NCI-H345 treated with DMSO at 0.1 percent for 48 hours (cell line): ENCODE results near the gene PIEZO1.
"Not testable (repeated sequence)": the region's sequence is repeated elsewhere in the genome, so short reads cannot be mapped to it uniquely, and the experiment has no call there.

Experiments
- DNase-seq: peaks from one replicate; lab custom pipeline; 2025; ENCODE audit not compliant: unreplicated experiment; lab: John Stamatoyannopoulos, UW

Gene PIEZO1, protein sequence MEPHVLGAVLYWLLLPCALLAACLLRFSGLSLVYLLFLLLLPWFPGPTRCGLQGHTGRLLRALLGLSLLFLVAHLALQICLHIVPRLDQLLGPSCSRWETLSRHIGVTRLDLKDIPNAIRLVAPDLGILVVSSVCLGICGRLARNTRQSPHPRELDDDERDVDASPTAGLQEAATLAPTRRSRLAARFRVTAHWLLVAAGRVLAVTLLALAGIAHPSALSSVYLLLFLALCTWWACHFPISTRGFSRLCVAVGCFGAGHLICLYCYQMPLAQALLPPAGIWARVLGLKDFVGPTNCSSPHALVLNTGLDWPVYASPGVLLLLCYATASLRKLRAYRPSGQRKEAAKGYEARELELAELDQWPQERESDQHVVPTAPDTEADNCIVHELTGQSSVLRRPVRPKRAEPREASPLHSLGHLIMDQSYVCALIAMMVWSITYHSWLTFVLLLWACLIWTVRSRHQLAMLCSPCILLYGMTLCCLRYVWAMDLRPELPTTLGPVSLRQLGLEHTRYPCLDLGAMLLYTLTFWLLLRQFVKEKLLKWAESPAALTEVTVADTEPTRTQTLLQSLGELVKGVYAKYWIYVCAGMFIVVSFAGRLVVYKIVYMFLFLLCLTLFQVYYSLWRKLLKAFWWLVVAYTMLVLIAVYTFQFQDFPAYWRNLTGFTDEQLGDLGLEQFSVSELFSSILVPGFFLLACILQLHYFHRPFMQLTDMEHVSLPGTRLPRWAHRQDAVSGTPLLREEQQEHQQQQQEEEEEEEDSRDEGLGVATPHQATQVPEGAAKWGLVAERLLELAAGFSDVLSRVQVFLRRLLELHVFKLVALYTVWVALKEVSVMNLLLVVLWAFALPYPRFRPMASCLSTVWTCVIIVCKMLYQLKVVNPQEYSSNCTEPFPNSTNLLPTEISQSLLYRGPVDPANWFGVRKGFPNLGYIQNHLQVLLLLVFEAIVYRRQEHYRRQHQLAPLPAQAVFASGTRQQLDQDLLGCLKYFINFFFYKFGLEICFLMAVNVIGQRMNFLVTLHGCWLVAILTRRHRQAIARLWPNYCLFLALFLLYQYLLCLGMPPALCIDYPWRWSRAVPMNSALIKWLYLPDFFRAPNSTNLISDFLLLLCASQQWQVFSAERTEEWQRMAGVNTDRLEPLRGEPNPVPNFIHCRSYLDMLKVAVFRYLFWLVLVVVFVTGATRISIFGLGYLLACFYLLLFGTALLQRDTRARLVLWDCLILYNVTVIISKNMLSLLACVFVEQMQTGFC (N-terminal part only)

DNA sequence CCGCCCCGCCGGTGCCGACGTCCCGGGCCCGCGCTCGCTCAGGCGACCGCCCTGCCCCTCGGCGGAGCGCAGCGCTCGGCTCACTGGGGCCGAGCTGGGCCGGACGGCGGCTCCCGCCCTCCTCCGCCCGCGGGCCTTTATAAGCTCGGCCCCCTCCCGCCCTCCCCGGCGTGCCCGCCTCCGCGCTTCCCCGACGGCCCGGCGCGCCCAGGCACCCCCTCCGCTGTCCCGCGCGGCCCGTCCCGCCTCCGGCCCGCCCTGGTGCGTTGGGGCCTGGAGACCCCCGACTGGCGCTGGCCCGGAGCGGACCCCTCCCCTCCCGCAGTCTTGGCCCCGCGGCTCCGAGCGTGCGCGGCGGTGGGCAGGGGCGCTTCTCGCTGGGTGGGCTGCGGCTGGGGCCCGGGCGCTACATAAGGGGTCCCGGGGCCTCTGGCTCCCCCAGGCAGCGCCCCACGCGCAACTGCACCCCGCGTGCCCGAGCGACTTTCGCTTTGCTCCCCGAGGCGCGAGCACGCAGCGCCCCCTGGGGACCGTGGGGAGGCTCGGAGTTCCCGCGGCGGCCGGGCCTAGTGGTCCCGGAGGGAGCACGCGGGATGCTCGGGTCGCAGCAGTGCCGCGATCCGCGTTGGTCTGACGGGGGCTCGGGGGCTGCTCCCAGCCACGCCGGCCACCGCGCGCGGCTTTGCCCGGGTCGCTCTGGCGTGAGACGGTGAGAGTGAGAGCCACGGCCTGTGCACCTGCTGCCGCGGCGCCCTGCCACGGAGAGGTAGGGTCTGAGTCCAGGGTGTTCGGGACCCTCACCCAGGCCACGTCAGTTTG lies at the start of gene PIEZO1:
Gene PIEZO1 (minus strand): TSS at position 115 of the 819 bp plus-strand sequence. CDS start 256 bp downstream, outside the sequence.
- no peak for DNase-seq

DNA sequence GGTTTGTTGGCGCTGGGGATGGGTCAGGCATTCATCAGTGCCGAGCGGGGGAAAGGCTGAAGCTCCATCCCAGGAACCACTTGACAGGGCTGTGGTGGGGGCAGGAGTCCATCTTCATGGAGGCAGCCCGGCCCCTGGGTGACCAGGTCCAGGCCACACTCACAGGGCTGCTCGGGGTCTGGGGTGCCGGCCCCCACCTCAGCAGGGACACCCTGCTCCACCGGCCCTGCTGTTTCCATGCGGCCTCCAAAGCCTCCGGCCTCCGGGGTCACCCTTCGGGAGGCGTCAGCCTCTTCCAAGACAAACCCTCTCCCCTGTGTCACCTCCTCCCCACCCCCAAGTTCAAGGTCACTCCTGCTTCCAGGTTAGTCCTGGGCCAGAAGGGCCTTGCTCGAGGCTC lies 49.6 kb upstream of the PIEZO1 start:
- no peak for DNase-seq

DNA sequence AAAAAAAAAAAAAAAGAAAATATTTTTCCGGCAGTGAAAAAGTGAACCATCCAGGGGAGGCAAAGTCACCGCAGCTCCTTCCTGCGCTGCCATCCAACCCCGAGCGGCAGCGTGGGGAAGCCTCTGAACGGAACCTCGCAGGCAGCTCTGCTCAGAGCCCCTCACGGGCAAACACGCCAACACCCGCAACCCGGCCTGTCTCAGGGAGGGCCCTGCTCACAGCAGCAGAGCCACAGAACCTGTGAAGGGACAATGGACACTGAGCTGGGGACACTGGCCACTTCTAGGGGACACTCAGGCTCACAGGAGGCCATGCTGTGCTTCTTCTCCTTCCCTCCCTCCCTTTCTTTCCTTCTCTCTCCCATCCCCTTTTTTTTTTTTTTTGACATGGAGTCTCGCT lies 48.1 kb upstream of the PIEZO1 start:
- no peak for DNase-seq

DNA sequence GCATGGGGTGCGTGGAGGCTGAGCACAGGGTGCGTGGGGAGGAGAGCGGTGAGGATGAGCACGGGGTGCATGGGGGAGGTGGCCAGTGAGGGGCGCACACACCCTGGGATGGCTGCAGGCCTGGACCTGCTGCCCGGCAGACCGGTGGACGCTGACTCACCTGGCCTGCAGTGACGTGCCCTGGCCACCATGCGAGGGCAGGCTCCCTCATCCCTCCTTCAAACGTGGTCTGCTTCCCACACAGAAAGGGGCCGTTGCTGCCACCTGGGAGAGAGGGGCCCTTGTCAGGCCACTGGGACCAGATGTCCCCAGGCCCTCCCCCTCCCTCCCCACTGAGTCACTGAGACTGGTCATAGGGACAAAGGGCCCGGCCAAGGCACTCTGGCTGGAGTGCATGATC lies 46.8 kb upstream of the PIEZO1 start:
- DNase-seq = no peak

DNA sequence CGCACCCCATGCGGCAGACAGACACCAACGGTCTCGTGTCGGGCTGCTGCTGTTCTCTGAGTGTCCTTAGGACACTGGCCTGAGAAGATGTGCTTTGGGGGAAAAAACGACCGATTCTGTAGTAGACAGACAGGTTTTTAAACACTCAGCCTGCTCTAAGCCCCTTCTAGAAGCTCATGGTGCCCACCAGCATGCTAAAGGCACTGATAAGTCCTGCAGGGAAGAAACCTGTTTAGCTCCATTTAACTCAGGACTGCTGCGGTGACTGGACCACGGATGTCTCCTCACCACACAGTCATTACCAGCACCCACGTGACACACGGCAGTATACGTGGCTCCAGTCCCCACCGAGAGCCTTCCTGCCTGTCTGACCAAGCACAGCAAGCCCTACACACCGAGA lies 45.8 kb upstream of the PIEZO1 start:
- no peak for DNase-seq

DNA sequence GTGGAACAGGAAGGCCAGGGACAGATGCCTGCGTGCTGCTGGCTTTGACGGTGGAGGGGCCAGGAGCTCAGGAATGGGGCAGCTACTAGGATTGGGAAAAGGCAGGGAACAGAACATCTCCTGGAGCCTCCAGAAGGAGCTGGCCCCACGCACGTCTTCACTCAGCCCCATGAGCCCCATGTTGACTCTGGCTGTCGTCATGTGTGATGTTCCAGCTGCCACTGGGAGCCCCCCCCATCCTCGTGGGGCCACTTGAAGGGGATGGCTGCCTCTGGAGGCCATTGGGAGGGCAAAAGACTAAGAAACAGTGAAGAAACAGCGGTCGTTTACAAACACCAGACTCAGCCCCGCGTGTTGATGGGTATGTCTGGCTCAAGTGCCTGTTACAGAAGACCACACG lies 45.2 kb upstream of the PIEZO1 start:
- no peak for DNase-seq

DNA sequence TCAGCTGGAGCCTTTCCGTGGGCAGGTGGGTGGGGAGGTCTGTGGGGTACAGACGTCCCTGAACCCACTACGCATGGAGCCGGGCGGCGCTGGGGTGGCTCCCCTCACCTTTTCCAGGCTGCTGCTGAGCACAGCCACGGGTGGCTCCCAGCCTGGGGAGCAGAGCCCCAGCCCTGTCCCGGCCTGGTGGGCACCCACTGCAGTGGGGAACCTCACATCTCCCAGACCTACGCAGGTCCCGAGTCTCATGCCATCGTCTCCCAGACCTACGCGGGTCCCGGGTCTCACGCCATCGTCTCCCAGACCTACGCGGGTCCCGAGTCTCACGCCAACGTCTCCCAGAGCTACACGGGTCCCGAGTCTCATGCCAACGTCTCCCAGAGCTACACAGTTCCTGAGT lies 43.7 kb upstream of the PIEZO1 start:
- no peak for DNase-seq

DNA sequence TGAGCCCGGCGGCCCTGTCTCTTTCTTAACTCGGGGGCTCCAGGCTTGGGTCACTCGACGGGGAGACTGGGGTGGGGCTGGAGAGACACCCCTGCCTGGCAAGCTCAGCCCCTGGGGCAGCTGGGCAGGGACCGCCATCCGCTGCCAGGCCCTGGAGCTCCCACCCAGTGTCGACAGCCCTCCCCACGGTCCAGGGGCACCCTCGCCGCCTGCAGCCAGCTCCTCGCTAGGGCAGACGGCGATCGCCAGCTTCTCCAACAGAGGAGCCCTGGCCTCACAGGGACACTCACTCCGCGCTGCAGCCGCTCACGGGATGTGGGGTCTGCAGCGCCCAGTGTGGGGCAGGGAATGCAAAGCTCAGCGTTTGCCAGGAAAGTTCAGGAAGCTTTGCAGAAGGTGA lies 42.7 kb upstream of the PIEZO1 start:
- no peak for DNase-seq

DNA sequence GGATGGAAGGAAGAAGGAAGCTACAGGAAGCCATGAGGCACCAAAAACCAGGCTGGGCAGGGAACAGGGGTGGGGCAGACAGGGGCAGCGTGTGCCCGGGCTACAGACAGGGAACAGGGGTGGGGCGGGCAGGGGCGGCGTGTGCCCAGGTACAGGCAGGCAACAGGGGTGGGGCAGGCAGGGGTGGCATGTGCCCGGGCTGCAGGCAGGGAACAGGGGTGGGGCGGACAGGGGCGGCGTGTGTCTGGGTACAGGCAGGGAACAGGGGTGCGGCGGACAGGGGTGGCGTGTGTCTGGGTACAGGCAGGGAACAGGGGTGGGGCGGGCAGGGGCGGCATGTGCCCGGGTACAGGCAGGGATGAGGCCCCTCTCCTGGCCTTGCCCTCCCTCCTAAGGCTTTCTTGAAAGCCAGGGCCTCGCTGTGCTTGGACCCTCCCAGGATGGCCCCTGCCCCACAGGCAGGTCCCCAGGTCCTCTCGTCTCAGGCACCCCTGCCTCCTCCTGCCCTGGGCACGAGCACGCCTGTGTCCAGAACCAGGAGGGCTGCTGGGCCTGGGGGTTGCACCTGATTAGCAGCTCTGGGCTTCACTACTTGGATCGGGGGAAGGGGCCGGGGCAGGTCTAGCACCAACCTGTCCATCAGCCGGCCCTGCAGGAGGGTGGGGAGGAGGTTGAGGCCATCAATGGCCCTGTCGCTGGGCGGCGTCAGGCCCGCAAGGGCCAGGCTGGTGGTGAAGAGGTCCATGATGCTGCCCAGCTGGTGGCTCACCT lies 41.2 kb upstream of the PIEZO1 start:
- no peak for DNase-seq

DNA sequence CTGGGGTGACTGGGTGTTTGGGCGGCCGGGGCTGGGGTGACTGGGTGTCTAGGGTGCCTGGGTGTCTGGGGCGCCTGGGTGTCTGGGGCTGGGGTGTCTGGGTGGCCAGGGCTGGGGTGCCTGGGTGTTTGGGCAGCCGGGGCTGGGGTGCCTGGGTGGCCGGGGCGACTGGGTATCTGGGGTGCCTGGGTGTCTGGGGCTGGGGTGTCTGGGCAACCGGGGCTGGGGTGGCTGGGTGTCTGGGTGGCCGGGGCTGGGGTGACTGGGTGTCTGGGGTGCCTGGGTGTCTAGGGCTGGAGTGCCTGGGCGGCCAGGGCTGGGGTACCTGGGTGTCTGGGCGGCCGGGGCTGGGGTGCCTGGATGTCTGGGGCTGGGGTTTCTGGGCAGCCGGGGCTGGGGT lies 40.1 kb upstream of the PIEZO1 start:
- DNase-seq = no peak

DNA sequence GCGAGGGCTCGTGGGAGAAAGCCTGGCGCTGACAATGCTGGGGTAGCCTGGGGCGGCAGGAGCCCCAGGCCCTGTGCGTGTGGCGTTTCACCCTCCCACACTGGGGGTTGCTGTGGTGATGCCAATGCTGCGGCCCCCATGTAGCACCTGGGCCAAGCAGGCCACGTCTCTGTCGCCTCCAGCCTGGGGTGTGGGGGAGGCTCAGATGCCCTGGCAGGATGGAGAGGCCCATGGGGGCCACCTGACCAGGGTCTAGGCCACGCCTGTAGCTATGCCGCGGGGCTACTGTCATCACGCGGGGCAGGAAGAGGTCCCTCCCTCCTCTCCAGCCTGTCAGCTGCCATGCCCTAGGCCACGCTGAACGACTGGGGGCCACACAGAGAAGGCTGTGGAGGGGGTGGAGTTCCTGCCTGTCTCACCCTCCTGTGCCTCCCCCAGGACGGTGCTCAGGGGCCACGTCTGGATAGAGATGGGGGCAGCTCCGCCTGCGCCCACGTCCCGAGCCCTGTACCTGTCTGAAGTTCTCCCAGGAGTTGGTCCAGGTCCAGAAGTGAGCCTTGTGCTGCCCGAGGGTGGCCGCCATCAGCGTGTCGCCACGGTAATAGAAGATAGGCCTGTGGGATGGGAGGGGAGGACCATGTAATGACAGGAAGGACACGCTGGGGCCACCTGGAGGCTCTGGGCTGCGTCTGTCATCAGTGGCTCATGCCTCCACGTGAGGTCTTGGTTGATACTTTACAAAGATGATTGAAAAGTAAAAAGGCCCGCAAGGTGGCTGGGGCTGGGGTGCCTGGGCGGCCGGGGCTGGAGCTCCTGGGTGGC lies 39.4 kb upstream of the PIEZO1 start:
- DNase-seq = no peak

DNA sequence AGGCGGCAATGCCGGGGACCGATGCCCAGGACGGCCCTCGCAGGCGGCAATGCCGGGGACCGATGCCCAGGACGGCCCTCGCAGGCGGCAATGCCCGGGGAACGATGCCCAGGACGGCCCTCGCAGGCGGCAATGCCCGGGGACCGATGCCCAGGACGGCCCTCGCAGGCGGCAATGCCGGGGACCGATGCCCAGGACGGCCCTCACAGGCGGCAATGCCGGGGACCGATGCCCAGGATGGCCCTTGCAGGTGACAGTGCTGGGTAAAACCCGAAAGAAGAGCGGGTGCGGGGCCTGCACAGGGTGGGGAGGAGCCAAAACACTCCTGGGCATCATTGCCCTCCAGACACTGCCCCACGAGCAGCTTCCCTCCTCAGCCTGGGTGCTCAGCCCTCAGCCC lies 38.6 kb upstream of the PIEZO1 start:
- DNase-seq = not testable (repeated sequence)

DNA sequence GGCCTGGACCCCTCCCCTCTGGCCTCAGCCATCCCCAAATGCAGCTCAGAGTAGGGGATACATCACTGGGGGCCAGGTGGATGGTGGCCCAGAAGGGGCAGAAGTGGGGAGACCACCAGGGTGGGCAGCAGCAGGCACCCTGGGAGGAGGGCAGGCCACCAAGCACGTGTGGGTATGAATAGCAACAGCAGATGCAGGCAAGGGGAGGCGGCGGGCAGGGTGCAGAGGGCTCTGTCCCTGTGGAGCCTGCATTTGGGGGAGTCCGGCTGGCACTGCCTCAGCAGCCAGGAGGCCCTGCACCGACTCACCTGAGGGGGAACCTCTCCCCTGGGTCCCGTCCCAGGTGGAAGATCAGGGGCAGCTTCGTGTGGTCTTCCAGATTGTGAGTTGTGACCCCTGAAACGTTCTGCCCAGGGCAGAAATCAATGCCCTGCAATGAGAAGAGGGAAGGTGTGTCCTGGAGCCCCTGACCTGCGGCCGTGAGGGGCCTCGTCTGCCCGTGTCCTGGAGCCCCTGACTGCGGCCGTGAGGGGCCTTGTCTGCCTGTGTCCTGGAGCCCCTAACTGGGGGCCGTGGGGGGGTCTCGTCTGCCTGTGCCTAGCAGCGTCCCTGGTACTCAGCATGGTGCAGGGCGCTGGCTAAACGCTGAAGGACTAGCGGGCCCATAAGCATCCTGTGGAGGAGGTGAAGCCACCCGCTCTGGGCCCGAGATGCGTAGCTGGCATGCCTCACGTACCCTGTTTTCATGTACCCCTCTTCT lies 37.4 kb upstream of the PIEZO1 start:
- DNase-seq = no peak

DNA sequence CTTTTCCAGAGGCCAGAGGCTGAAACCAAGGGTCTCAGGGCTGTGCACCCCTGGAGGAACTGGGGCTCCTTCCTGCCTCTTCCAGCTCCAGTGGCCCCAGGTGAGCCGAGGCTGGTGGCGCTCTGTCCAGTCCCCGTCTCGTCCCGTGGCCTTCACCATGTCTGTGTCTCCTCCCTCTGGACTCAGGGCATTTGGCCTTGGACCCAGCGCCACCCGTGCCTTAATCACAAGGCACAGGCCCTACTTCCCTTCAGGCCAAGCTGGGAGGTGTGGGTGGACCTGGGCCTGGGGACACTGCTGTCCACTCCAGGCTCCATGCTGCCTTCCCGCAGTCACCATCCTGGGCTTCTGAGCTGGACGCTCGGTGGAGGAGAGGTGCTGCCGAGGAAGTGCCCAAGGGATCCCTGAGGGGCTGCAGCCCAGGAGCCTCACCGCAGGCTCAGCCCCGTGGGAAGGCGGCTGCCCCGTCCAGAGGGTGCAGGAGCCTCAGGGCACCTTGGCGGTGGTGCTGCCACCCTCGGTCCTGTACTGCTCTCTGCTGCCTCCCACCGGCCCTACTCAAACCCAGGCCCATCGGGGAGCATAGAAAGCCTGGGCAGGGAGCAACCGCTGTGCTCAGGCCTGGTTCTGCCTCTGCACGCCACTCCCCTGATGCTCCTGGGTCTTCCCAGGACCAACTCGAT lies 36.3 kb upstream of the PIEZO1 start:
- DNase-seq = no peak

DNA sequence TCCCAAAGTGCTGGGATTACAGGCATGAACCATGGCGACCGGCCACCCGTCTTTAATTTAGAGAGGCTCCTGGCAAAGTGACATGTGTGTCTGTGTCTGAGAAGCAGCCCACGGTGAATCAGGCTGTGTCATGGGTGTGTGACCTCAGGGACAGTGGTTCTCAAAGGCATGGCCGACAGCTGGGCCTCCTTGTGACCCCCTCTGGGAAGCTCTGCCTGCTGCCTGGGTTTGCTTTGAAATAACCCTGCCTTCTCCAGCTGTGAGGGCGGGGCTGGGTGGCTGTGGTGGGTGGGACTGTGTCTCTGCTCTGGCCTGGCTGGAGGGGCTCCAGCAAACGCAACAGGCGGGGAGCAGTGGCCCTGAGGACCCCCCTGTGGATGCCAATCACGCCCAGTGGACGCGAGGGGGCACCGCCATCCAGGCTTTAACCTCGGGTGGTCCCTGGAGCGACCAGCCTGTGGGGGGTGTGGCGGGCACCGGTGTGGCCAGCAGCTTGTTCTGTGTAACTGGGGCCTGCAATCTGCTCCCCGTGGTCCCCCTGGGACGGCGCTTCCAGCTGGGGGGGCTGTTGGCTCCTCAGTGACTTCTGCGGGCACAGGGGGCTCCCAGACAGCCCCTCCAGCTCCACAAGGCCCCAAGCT lies 35.5 kb upstream of the PIEZO1 start:
- no peak for DNase-seq

DNA sequence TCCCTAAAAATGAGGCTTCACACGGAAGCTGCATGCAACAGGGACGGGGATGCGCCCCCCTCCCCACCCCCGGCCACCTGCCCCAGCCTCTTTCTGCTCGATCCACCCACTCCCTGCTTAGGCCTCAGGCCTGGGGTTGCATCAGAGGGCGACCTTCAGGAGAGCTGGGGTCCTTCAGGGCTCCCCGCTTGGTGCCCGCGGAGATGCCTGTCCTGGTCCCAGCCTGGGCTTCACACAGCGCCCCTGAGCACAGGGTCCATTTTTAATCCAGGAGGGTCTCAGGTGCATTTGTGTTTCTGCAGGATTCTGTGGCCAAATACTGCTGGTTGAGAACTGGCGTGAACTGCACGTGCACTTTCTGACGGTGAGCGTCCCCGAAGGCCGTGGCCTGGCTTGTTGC lies 34.1 kb upstream of the PIEZO1 start:
- DNase-seq = no peak

DNA sequence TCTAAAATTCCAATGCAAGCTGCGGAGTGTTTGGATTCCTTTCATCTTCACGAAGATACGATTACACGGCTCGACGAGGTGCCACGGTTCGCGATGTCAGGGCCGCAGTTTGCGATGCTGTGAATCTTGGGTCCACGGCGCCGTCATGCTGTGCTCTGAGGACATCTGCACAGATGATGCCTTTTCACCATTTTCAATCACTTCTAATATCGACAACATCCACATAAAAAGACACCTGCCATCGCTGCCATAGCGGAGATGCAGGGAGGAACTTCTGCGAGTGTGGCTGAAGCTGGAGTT lies 33.5 kb upstream of the PIEZO1 start:
- no peak for DNase-seq
